ENCODE data around the gene TAS2R46. TPM values are rescaled to one million over a fixed set of nuclear protein-coding genes. Genes with fewer than 3 reads are reported as not detected.

The TAS2R46 gene
- total and polyA plus RNA-seq, 2 donors (not counting 3 experiments of a cell fraction or from before 2014, with no cell fraction given) = 0.14 to 1.4 TPM

- Histone ChIP-seq H3K36me3 (ENCODE audit: control insufficient read depth in 2 of 2, extremely low read depth in 1 of 2, insufficient read depth in 2 of 2, low read length in 2 of 2) (no peaks in the 10 kb centered on the region), H3K4me3 (replicated peaks in 1 of 3; ENCODE audit: insufficient read depth in 1 of 3, low read depth in 1 of 3, low read length in 3 of 3) (no peak overlapping the region), H3K4me1 (ENCODE audit: control insufficient read depth, extremely low read depth, insufficient read depth, low read length) (no peaks in the 10 kb centered on the region), H3K9me1 (replicated peaks; ENCODE audit: control insufficient read depth, extremely low read depth, insufficient read depth, low read length) (no peaks in the 10 kb centered on the region), H3K9ac (replicated peaks; ENCODE audit: extremely low read depth, insufficient read depth, low read length) (no peak overlapping the region), H2AFZ (ENCODE audit: low read depth, low read length) (no peak overlapping the region), H3K4me2 (ENCODE audit: insufficient read depth, low read length) (no peak overlapping the region), H4K20me1 (replicated peaks; ENCODE audit: control insufficient read depth, extremely low read depth, insufficient read depth, low read length) (no peaks in the 10 kb centered on the region), H3K27me3 (ENCODE audit: control insufficient read depth in 2 of 2, insufficient read depth in 2 of 2, low read length in 2 of 2) (no peaks in the 10 kb centered on the region), H3K9me3 (replicated peaks; ENCODE audit: control insufficient read depth, insufficient read depth, low read length) (no peaks in the 10 kb centered on the region), H3K79me2 (ENCODE audit: control insufficient read depth, insufficient read depth, low read length) (no peaks in the 10 kb centered on the region), H3K27ac (ENCODE audit: insufficient read depth, low read depth, low read length) (no peak overlapping the region)
- dilution Hi-C loops (cut with MboI; ENCODE audit: extremely low pct_ligation_motif_present, low sequenced_read_pairs) = no loop called here
- CTCF ChIA-PET = no interaction called here
- no peak for TF ChIP-seq MYC (IDR thresholded peaks at IDR 0.05; ENCODE audit: low read depth, low read length)
- no peak for TF ChIP-seq GATA2 (IDR thresholded peaks at IDR 0.05; ENCODE audit: insufficient read depth, insufficient read length, low read depth, low read length)
- no peak for TF ChIP-seq EZH2 (IDR thresholded peaks at IDR 0.05; ENCODE audit: borderline replicate concordance, low read depth, low read length, severe bottlenecking)
- no peak for TF ChIP-seq POLR2A (IDR thresholded peaks at IDR 0.05; ENCODE audit: low read depth, low read length)
- no peak for TF ChIP-seq POLR2AphosphoS5 (IDR thresholded peaks at IDR 0.05; ENCODE audit: insufficient read depth, low read depth, low read length)
- no peak for TF ChIP-seq CTCF (IDR thresholded peaks at IDR 0.05; ENCODE audit: extremely low read depth in 1 of 2, insufficient read depth in 1 of 2, low read depth in 1 of 2, low read length in 2 of 2)
- no peak for TF ChIP-seq FOS (IDR thresholded peaks at IDR 0.05; ENCODE audit: borderline replicate concordance, insufficient read depth, low read length)
- TF ChIP-seq JUN (IDR thresholded peaks at IDR 0.05; ENCODE audit: borderline replicate concordance, insufficient read depth, insufficient read length, low read depth) = no peak
- no peak for TF ChIP-seq MAX (IDR thresholded peaks at IDR 0.05; ENCODE audit: insufficient read depth, insufficient read length)
- no TSS peak for BruUV-seq (replicated peaks)
- intact Hi-C loops (cut with micrococcal nuclease) = no loop called here
- no peak for FAIRE-seq
- DNase-seq (ENCODE audit: low read depth, low spot score) = no peak
- POLR2A ChIA-PET = no interaction called here
These were observed 21.9 kb downstream of the TAS2R46 start for GRCh38 chr12:11040162-11040561.
